IMR-90 (cell line): ENCODE data around the gene PLXNA4. TPM values are rescaled to one million over a fixed set of nuclear protein-coding genes. Genes with fewer than 3 reads are reported as not detected.

Experiments
- ATAC-seq: fragments of 200-7000 bp; cut with Tn5 transposase; 2 replicates; pipeline ENCODE4 v1.9.1; 2020; ENCODE audit warnings: low read depth, mild to moderate bottlenecking, moderate library complexity
- BruUV-seq: library from RNA; stranded (reverse); fragments of 400-500 nt; replicated peaks from 2 replicates; lab custom pipeline; 2021; lab: Mats Ljungman, UMichigan
- CTCF ChIA-PET: fragments of 300-600 bp; formaldehyde crosslinking; extraction: SDS; loops from one replicate; lab custom pipeline; 2021; ENCODE audit warnings: antibody characterized with exemption; lab: Yijun Ruan, JAX
- POLR2A ChIA-PET: fragments of 300-600 bp; sonication (Branson Sonifier 250); formaldehyde crosslinking; loops from one replicate; lab custom pipeline; 2022; ENCODE audit warnings: antibody characterized with exemption; ENCODE audit not compliant: unreplicated experiment; lab: Charles Lee
- DNase-seq: peaks from one replicate; pipeline ENCODE4 v3.0.0; 2013
- H2AFZ ChIP-seq: replicated peaks from 2 replicates; pipeline ENCODE3; 2013; ENCODE audit warnings: low read length, mild to moderate bottlenecking; ENCODE audit not compliant: poor library complexity
- H2AK5ac ChIP-seq: 2 replicates; pipeline ENCODE4 v1.6.1; 2013; ENCODE audit warnings: low read depth, low read length, inconsistent platforms
- H2AK9ac ChIP-seq: replicated peaks from 2 replicates; pipeline ENCODE3; 2013; ENCODE audit warnings: mild to moderate bottlenecking, low read depth, low read length, moderate library complexity; ENCODE audit not compliant: poor library complexity
- H2BK120ac ChIP-seq: 2 replicates; pipeline ENCODE4 v1.6.1; 2013; ENCODE audit warnings: low read depth, low read length, inconsistent platforms
- H2BK15ac ChIP-seq: 3 replicates; pipeline ENCODE4 v1.6.1; 2013; ENCODE audit warnings: low read depth, low read length, inconsistent platforms
- H2BK20ac ChIP-seq: 2 replicates; pipeline ENCODE4 v1.6.1; 2013; ENCODE audit warnings: low read depth, mild to moderate bottlenecking, inconsistent platforms, low read length, moderate library complexity
- H2BK5ac ChIP-seq: 2 replicates; pipeline ENCODE4 v1.6.1; 2013; ENCODE audit warnings: mild to moderate bottlenecking, low read depth, low read length, inconsistent platforms; ENCODE audit not compliant: poor library complexity, severe bottlenecking
- H3K14ac ChIP-seq: replicated peaks from 2 replicates; pipeline ENCODE4 v1.6.1; 2013; ENCODE audit warnings: low read depth, low read length, inconsistent platforms
- H3K18ac ChIP-seq: 2 replicates; pipeline ENCODE4 v1.6.1; 2013; ENCODE audit warnings: low read depth, low read length, control low read depth
- H3K23ac ChIP-seq: 2 replicates; pipeline ENCODE4 v1.6.1; 2013; ENCODE audit warnings: low read depth, low read length, inconsistent platforms
- H3K27ac ChIP-seq: 2 replicates; pipeline ENCODE4 v1.5.1; 2013; ENCODE audit warnings: mild to moderate bottlenecking, control low read depth, low read length; ENCODE audit not compliant: insufficient read depth
- H3K27me3 ChIP-seq: 2 replicates; pipeline ENCODE4 v1.6.1; 2013; ENCODE audit warnings: low read length; ENCODE audit not compliant: control insufficient read depth, insufficient read depth
- H3K36me3 ChIP-seq: 2 replicates; pipeline ENCODE4 v1.6.1; 2013; ENCODE audit warnings: low read length, mixed read lengths; ENCODE audit not compliant: control insufficient read depth, insufficient read depth
- H3K4ac ChIP-seq: 2 replicates; pipeline ENCODE4 v1.6.1; 2013; ENCODE audit warnings: low read depth, low read length, inconsistent platforms
- H3K4me1 ChIP-seq: 2 replicates; pipeline ENCODE4 v1.6.1; 2013; ENCODE audit warnings: low read length, mixed read lengths; ENCODE audit not compliant: control insufficient read depth, insufficient read depth
- H3K4me2 ChIP-seq: 2 replicates; pipeline ENCODE4 v1.6.1; 2013; ENCODE audit warnings: low read depth, mild to moderate bottlenecking, control low read depth, low read length, moderate library complexity
- H3K4me3 ChIP-seq: 2 replicates; pipeline ENCODE4 v1.5.1; 2013; ENCODE audit warnings: low read depth, mild to moderate bottlenecking, control low read depth, low read length, moderate library complexity; ENCODE audit not compliant: insufficient read depth
- H3K56ac ChIP-seq: 2 replicates; pipeline ENCODE4 v1.6.1; 2013; ENCODE audit warnings: low read length, inconsistent platforms; ENCODE audit not compliant: insufficient read depth; ENCODE audit errors: extremely low read depth
- H3K79me1 ChIP-seq, 2 experiments: 2 replicates each; pipeline ENCODE4 v1.6.1; 2013; ENCODE audit warnings: low read length in 2 of 2, inconsistent platforms in 1 of 2, low read depth in 1 of 2
- H3K9ac ChIP-seq: 2 replicates; pipeline ENCODE4 v1.6.1; 2013; ENCODE audit warnings: low read depth, low read length, control low read depth
- H3K9me1 ChIP-seq: 2 replicates; pipeline ENCODE4 v1.6.1; 2013; ENCODE audit warnings: low read length, inconsistent platforms; ENCODE audit not compliant: insufficient read depth
- H3K9me3 ChIP-seq: 2 replicates; pipeline ENCODE4 v1.6.1; 2013; ENCODE audit warnings: low read length; ENCODE audit not compliant: control insufficient read depth, insufficient read depth
- H4K20me1 ChIP-seq: 2 replicates; pipeline ENCODE4 v1.6.1; 2013; ENCODE audit warnings: low read length, inconsistent platforms; ENCODE audit not compliant: insufficient read depth
- H4K5ac ChIP-seq: 2 replicates; pipeline ENCODE4 v1.6.1; 2013; ENCODE audit warnings: mild to moderate bottlenecking, low read depth, low read length, control low read depth
- H4K8ac ChIP-seq, 2 experiments: 2 replicates each; pipeline ENCODE4 v1.6.1; 2013; ENCODE audit warnings: low read depth in 2 of 2, low read length in 2 of 2, control low read depth in 1 of 2, inconsistent platforms in 1 of 2
- H4K91ac ChIP-seq: 2 replicates; pipeline ENCODE4 v1.6.1; 2013; ENCODE audit warnings: low read depth, low read length, inconsistent platforms; ENCODE audit not compliant: insufficient read depth
- BHLHE40 ChIP-seq: fragments of 150-350 bp; IDR thresholded peaks from 2 replicates; pipeline ENCODE4 v1.6.1; 2016; ENCODE audit warnings: mild to moderate bottlenecking, low read depth, low read length
- CEBPB ChIP-seq: IDR thresholded peaks from 2 replicates; pipeline ENCODE4 v1.6.1; 2012; ENCODE audit warnings: low read depth, low read length, improper control_type of control experiment
- CHD1 ChIP-seq: IDR thresholded peaks from 2 replicates; pipeline ENCODE4 v1.6.1; 2012; ENCODE audit warnings: low read depth, low read length, improper control_type of control experiment
- CTCF ChIP-seq: conservative IDR thresholded peaks from 2 replicates; pipeline ENCODE4 v1.5.1; 2012; ENCODE audit warnings: mild to moderate bottlenecking, low read depth, low read length, improper control_type of control experiment
- ELK1 ChIP-seq: fragments of 150-350 bp; IDR thresholded peaks from 2 replicates; pipeline ENCODE4 v1.6.1; 2016; ENCODE audit warnings: low read depth, mild to moderate bottlenecking, low read length, moderate library complexity, borderline replicate concordance
- FOS ChIP-seq: fragments of 150-350 bp; IDR thresholded peaks from 2 replicates; pipeline ENCODE4 v1.6.1; 2016; ENCODE audit warnings: low read depth, low read length
- MAFK ChIP-seq: IDR thresholded peaks from 2 replicates; pipeline ENCODE4 v1.6.1; 2012; ENCODE audit warnings: low read depth, low read length, improper control_type of control experiment
- MAZ ChIP-seq: IDR thresholded peaks from 2 replicates; pipeline ENCODE4 v1.6.1; 2012; ENCODE audit warnings: low read depth, mild to moderate bottlenecking, low read length, improper control_type of control experiment, moderate library complexity, borderline replicate concordance
- MXI1 ChIP-seq: IDR thresholded peaks from 2 replicates; pipeline ENCODE4 v1.6.1; 2012; ENCODE audit warnings: low read depth, mild to moderate bottlenecking, low read length, moderate library complexity, borderline replicate concordance
- NFE2L2 ChIP-seq: fragments of 150-350 bp; IDR thresholded peaks from 2 replicates; pipeline ENCODE4 v1.6.1; 2016; ENCODE audit warnings: low read depth, mild to moderate bottlenecking, low read length
- POLR2A ChIP-seq: IDR thresholded peaks from 2 replicates; pipeline ENCODE4 v1.6.1; 2012; ENCODE audit warnings: mild to moderate bottlenecking, low read depth, low read length
- RAD21 ChIP-seq: IDR thresholded peaks from 2 replicates; pipeline ENCODE4 v1.6.1; 2012; ENCODE audit warnings: low read length, improper control_type of control experiment
- RCOR1 ChIP-seq: IDR thresholded peaks from 2 replicates; pipeline ENCODE4 v1.6.1; 2012; ENCODE audit warnings: mild to moderate bottlenecking, low read length, improper control_type of control experiment; ENCODE audit not compliant: insufficient replicate concordance
- RFX5 ChIP-seq: IDR thresholded peaks from 2 replicates; pipeline ENCODE4 v1.8.0; 2012; ENCODE audit warnings: low read depth, mild to moderate bottlenecking, low read length, moderate library complexity
- SMC3 ChIP-seq: fragments of 150-350 bp; IDR thresholded peaks from 2 replicates; pipeline ENCODE4 v1.6.1; 2016; ENCODE audit warnings: low read depth, mild to moderate bottlenecking, antibody characterized with exemption, low read length, moderate library complexity
- USF2 ChIP-seq: fragments of 150-350 bp; IDR thresholded peaks from 2 replicates; pipeline ENCODE4 v1.6.1; 2017; ENCODE audit warnings: mild to moderate bottlenecking, antibody characterized with exemption, low read length, low read depth
- WGBS, 2 experiments: methylation state at CpG; one replicate each; pipeline versions ENCODE4 v1.1.5 to v1.1.7; 2013; ENCODE audit warnings: missing lambda C conversion rate in 2 of 2; ENCODE audit not compliant: insufficient read length in 1 of 2; ENCODE audit errors: extremely low coverage in 2 of 2; 5-methylcytosine and 5-hydroxymethylcytosine counted together
- dilution Hi-C: fragments of 300-500 bp; cut with HindIII; formaldehyde crosslinking; loops from one replicate; pipeline ENCODE4 v1.14.3; 2018; ENCODE audit warnings: low sequenced_read_pairs; ENCODE audit not compliant: unreplicated experiment
- in situ Hi-C: fragments of 300-500 bp; cut with MboI; formaldehyde crosslinking; loops from 3 replicates; pipeline ENCODE4 v1.14.3; 2019; ENCODE audit warnings: low sequenced_read_pairs, inconsistent platforms, mixed read lengths
- intact Hi-C: fragments of 100-400 bp; cut with micrococcal nuclease; formaldehyde crosslinking; loops from 2 replicates; pipeline ENCODE4 v1.10.0; 2022
- polyA plus RNA-seq, 3 experiments: library from polyadenylated mRNA; depleted of rRNA; stranded (reverse); fragments of >200 nt; gene quantifications; 2 replicates each; pipeline ENCODE4 v1.2.3, GENCODE V29; 2012; ENCODE audit warnings: low replicate concordance in 1 of 3
- total RNA-seq: library from RNA; depleted of rRNA; stranded (reverse); fragments of >200 nt; gene quantifications from 2 replicates; pipeline ENCODE4 v1.2.3, GENCODE V29; 2012

Gene PLXNA4
- total and polyA plus RNA-seq, 2 of the 4 experiments (the other 2 are of a cell fraction) = under 0.01 TPM

GRCh38 chr7:132225216-132226030 lies 350.8 kb downstream of the PLXNA4 start:
- Histone ChIP-seq H2BK120ac (no peak overlapping the region), H2AK9ac (no peak overlapping the region), H3K9me1 (no peaks in the 10 kb centered on the region), H4K20me1 (no peaks in the 10 kb centered on the region), H2BK5ac (no peak overlapping the region), H3K23ac (no peak overlapping the region), H4K8ac (no peak overlapping the region), H3K9me3 (no peaks in the 10 kb centered on the region), H2AK5ac (no peak overlapping the region), H3K14ac (no peak overlapping the region), H3K18ac (no peak overlapping the region), H3K4me2 (no peak overlapping the region), H3K79me1 (no peaks in the 10 kb centered on the region), H3K9ac (no peak overlapping the region), H3K27me3 (no peaks in the 10 kb centered on the region), H3K56ac (no peak overlapping the region), H3K27ac (no peak overlapping the region), H4K5ac (no peak overlapping the region), H3K4me1 (no peaks in the 10 kb centered on the region), H3K4ac (no peak overlapping the region), H3K36me3 (no peaks in the 10 kb centered on the region), H4K91ac (no peak overlapping the region), H2BK15ac (no peak overlapping the region), H3K4me3 (no peak overlapping the region), H2AFZ (no peak overlapping the region), H2BK20ac (no peak overlapping the region)
- intact Hi-C loops = no loop called here
- no peak for ATAC-seq
- ChIA-PET POLR2A (no interaction called here), CTCF (no interaction called here)
- WGBS, 2 experiments = no CpG with 5 or more reads among the region's 8 CpGs
- TF ChIP-seq RFX5 (no peak), MXI1 (no peak), POLR2A (no peak), USF2 (no peak), CTCF (no peak), SMC3 (no peak), RAD21 (no peak), CEBPB (no peak), MAZ (no peak), FOS (no peak), CHD1 (no peak), RCOR1 (no peak), BHLHE40 (no peak), NFE2L2 (no peak), MAFK (no peak), ELK1 (no peak)
- BruUV-seq = no TSS peak
- dilution Hi-C loops = no loop called here
- in situ Hi-C loops = no loop called here
- DNase-seq = no peak
